Liver (tissue), 9 donors: ENCODE data around the gene TRMT11. TPM values are rescaled to one million over a fixed set of nuclear protein-coding genes. Genes with fewer than 3 reads are reported as not detected.

Experiments used
- DNase-seq: peaks from one replicate; pipeline ENCODE4 v3.0.0-alpha.2; 2017; ENCODE audit warnings: low spot score
- H3K27ac ChIP-seq, 2 donors: one replicate each; pipeline ENCODE4 v1.7.0; 2013; ENCODE audit warnings: inconsistent platforms in 2 of 2, low read length in 2 of 2, control low read depth in 1 of 2, low read depth in 1 of 2, mild to moderate bottlenecking in 1 of 2
- H3K27me3 ChIP-seq, 4 donors: one replicate each; pipeline versions ENCODE4 v1.6.1 to v1.7.0; 2013; ENCODE audit warnings: low read length in 3 of 4, inconsistent platforms in 1 of 4, mild to moderate bottlenecking in 1 of 4, moderate library complexity in 1 of 4; ENCODE audit not compliant: control insufficient read depth in 4 of 4, insufficient read depth in 4 of 4
- H3K36me3 ChIP-seq, 4 donors: one replicate each; pipeline versions ENCODE4 v1.6.1 to v1.7.0; 2013; ENCODE audit warnings: low read length in 3 of 4, mild to moderate bottlenecking in 3 of 4, low read depth in 1 of 4, moderate library complexity in 1 of 4; ENCODE audit not compliant: control insufficient read depth in 4 of 4, insufficient read depth in 3 of 4
- H3K4me1 ChIP-seq, 4 donors: one replicate each; pipeline versions ENCODE4 v1.6.1 to v1.7.0; 2013; ENCODE audit warnings: low read length in 3 of 4, mild to moderate bottlenecking in 3 of 4, moderate library complexity in 1 of 4; ENCODE audit not compliant: control insufficient read depth in 4 of 4, insufficient read depth in 4 of 4
- H3K4me3 ChIP-seq, 3 donors: one replicate each; pipeline versions ENCODE4 v1.6.1 to v1.7.0; 2013; ENCODE audit warnings: low read length in 3 of 3, control low read depth in 1 of 3, low read depth in 1 of 3, mild to moderate bottlenecking in 1 of 3
- H3K9ac ChIP-seq, 2 donors: one replicate each; pipeline ENCODE4 v1.7.0; 2013; ENCODE audit warnings: low read length in 2 of 2, mild to moderate bottlenecking in 2 of 2, moderate library complexity in 2 of 2, control low read depth in 1 of 2, low read depth in 1 of 2
- H3K9me3 ChIP-seq, 4 donors: one replicate each; pipeline versions ENCODE4 v1.6.1 to v1.7.0; 2013; ENCODE audit warnings: low read length in 3 of 4; ENCODE audit not compliant: control insufficient read depth in 4 of 4
- EGR1 ChIP-seq, 2 donors: IDR thresholded peaks; 2 replicates each; pipeline ENCODE4 v1.6.1; 2016 to 2018; ENCODE audit warnings: antibody characterized with exemption in 2 of 2, low read depth in 2 of 2
- FOXA1 ChIP-seq: IDR thresholded peaks from 2 replicates; pipeline ENCODE4 v1.6.1; 2016; ENCODE audit warnings: antibody characterized with exemption
- FOXA2 ChIP-seq: IDR thresholded peaks from 2 replicates; pipeline ENCODE4 v1.6.1; 2016; ENCODE audit warnings: antibody characterized with exemption
- GABPA ChIP-seq, 2 donors: IDR thresholded peaks in 1 of 2; conservative IDR thresholded peaks in 1 of 2; 2 replicates each; pipeline ENCODE4 v1.6.1; 2016; ENCODE audit warnings: antibody characterized with exemption in 2 of 2, mild to moderate bottlenecking in 1 of 2, moderate library complexity in 1 of 2
- HNF4A ChIP-seq, 2 donors: conservative IDR thresholded peaks; 2 replicates each; pipeline ENCODE4 v1.6.1; 2016; ENCODE audit warnings: antibody characterized with exemption in 2 of 2, mild to moderate bottlenecking in 2 of 2
- HNF4G ChIP-seq: IDR thresholded peaks from 2 replicates; pipeline ENCODE4 v1.6.1; 2016; ENCODE audit warnings: antibody characterized with exemption
- JUND ChIP-seq, 2 donors: IDR thresholded peaks; 2 replicates each; pipeline ENCODE4 v1.6.1; 2016; ENCODE audit warnings: antibody characterized with exemption in 2 of 2
- NR2F2 ChIP-seq: IDR thresholded peaks from 2 replicates; pipeline ENCODE4 v1.6.1; 2016; ENCODE audit warnings: antibody characterized with exemption
- RAD21 ChIP-seq, 2 donors: IDR thresholded peaks; 2 replicates each; pipeline ENCODE4 v1.6.1; 2016; ENCODE audit warnings: antibody characterized with exemption in 2 of 2, mild to moderate bottlenecking in 2 of 2
- RXRA ChIP-seq, 2 donors: IDR thresholded peaks; 2 replicates each; pipeline ENCODE4 v1.6.1; 2017 to 2018; ENCODE audit warnings: antibody characterized with exemption in 2 of 2, mild to moderate bottlenecking in 1 of 2
- SP1 ChIP-seq: IDR thresholded peaks from 2 replicates; pipeline ENCODE4 v1.6.1; 2018; ENCODE audit warnings: antibody characterized with exemption, mild to moderate bottlenecking
- TAF1 ChIP-seq: conservative IDR thresholded peaks from 2 replicates; pipeline ENCODE4 v1.6.1; 2016; ENCODE audit warnings: antibody characterized with exemption, mild to moderate bottlenecking
- YY1 ChIP-seq: IDR thresholded peaks from 2 replicates; pipeline ENCODE4 v1.6.1; 2016; ENCODE audit warnings: antibody characterized with exemption, mild to moderate bottlenecking
- WGBS: extraction: QIAGEN DNeasy Blood & Tissue Kit; methylation state at CpG from one replicate; pipeline ENCODE4 v1.1.7; 2013; 5-methylcytosine and 5-hydroxymethylcytosine counted together
- polyA plus RNA-seq, 2 donors: library from polyadenylated mRNA; stranded (reverse) in 1 of 2; unstranded in 1 of 2; fragments of 200-250 nt in 1 of 2; fragments of >200 nt in 1 of 2; fragmentation: Nextera tagmentation in 1 of 2; extraction: Ambion mirVana in 1 of 2; gene quantifications; one replicate each; pipeline versions ENCODE4 v1.2.1 to v1.2.3, GENCODE V29; 2013 to 2015
- total RNA-seq, 2 donors: library from RNA; depleted of rRNA; stranded (reverse); fragments of >200 nt; gene quantifications; one replicate each; pipeline ENCODE4 v1.2.3, GENCODE V29; 2014
- TF ChIP-seq, protein P1 (sequence below): fragments of 150-350 bp; IDR thresholded peaks from 2 replicates; pipeline ENCODE4 v1.5.1; 2017; ENCODE audit warnings: improper control_type of control experiment, low read depth, low read length; ENCODE audit not compliant: missing input control
- TF ChIP-seq, protein P2 (sequence below): IDR thresholded peaks from 2 replicates; pipeline ENCODE4 v1.6.1; 2016; ENCODE audit warnings: antibody characterized with exemption
- TF ChIP-seq, protein P3 (sequence below): IDR thresholded peaks from 2 replicates; pipeline ENCODE4 v1.6.1; 2016; ENCODE audit warnings: antibody characterized with exemption
- TF ChIP-seq, protein P4 (sequence below): IDR thresholded peaks from 2 replicates; pipeline ENCODE4 v1.6.1; 2016; ENCODE audit warnings: antibody characterized with exemption
- donor health status: healthy.
- donor health status: healthy.
- donor health status: healthy.
- donor health status: healthy.
- donor health status: healthy.

The TRMT11 gene
- total and polyA plus RNA-seq, 4 donors = 9.9 to 82.3 (median 17.2) TPM

DNA sequence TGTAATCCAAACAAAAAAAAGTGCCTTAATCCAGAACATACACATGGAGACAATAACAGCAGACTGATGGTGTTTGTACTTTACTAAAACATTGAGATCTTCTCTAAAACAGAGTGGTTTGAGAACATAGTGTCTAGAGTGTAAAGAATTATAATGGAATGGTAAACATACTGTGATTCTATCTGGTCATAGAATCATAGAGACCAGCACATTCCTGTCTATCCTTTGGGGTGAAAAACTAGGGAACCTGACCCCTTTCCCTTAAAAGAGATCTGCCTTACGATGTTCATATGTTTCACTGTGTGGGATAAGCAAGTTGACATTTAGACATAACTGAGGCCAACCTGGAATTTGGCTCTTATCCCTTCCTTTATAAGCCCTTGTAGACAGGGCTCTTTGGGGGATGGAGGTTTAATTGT lies 55.7 kb downstream of the TRMT11 start (continued):
- TF ChIP-seq, protein P1, sequence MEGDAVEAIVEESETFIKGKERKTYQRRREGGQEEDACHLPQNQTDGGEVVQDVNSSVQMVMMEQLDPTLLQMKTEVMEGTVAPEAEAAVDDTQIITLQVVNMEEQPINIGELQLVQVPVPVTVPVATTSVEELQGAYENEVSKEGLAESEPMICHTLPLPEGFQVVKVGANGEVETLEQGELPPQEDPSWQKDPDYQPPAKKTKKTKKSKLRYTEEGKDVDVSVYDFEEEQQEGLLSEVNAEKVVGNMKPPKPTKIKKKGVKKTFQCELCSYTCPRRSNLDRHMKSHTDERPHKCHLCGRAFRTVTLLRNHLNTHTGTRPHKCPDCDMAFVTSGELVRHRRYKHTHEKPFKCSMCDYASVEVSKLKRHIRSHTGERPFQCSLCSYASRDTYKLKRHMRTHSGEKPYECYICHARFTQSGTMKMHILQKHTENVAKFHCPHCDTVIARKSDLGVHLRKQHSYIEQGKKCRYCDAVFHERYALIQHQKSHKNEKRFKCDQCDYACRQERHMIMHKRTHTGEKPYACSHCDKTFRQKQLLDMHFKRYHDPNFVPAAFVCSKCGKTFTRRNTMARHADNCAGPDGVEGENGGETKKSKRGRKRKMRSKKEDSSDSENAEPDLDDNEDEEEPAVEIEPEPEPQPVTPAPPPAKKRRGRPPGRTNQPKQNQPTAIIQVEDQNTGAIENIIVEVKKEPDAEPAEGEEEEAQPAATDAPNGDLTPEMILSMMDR = no peak
- no peak for TF ChIP-seq YY1

DNA sequence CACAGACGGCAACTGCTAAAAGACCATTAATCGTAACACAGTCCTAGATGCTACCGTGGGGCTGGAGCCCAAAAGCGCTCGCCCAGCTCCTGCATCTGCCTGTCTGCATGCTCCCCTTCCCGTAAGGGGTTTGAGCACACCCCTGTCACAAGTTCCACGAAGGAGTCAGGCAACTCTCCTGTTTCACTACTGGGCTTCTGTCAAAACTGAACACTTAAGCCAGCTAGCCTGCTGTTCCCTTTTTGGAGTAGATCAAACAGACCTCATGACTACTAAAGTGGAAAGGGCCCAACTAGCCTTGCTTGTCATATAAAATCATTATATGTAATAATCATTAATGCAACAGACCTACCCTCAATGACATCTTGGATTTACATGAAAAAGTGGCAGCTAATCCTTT lies 61.3 kb downstream of the TRMT11 start:
- TF ChIP-seq, protein P2, sequence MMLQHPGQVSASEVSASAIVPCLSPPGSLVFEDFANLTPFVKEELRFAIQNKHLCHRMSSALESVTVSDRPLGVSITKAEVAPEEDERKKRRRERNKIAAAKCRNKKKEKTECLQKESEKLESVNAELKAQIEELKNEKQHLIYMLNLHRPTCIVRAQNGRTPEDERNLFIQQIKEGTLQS = no peak
- TF ChIP-seq SP1 (no peak), HNF4A (conservative IDR thresholded peaks at IDR 0.05) (no peak), YY1 (no peak), RXRA (IDR thresholded peaks at IDR 0.05) (no peak), GABPA (IDR thresholded peaks at IDR 0.05 in 1 of 2, conservative IDR thresholded peaks at IDR 0.05 in 1 of 2) (no peak), RAD21 (IDR thresholded peaks at IDR 0.05) (no peak), TAF1 (no peak), JUND (IDR thresholded peaks at IDR 0.05) (no peak)
- TF ChIP-seq, protein P1 = no peak
- TF ChIP-seq, protein P3, sequence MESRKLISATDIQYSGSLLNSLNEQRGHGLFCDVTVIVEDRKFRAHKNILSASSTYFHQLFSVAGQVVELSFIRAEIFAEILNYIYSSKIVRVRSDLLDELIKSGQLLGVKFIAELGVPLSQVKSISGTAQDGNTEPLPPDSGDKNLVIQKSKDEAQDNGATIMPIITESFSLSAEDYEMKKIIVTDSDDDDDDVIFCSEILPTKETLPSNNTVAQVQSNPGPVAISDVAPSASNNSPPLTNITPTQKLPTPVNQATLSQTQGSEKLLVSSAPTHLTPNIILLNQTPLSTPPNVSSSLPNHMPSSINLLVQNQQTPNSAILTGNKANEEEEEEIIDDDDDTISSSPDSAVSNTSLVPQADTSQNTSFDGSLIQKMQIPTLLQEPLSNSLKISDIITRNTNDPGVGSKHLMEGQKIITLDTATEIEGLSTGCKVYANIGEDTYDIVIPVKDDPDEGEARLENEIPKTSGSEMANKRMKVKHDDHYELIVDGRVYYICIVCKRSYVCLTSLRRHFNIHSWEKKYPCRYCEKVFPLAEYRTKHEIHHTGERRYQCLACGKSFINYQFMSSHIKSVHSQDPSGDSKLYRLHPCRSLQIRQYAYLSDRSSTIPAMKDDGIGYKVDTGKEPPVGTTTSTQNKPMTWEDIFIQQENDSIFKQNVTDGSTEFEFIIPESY = no peak
- H3K4me3 ChIP-seq = no peak overlapping the region
- 96% methylated on average over 7 of the region's 7 CpGs for WGBS

DNA sequence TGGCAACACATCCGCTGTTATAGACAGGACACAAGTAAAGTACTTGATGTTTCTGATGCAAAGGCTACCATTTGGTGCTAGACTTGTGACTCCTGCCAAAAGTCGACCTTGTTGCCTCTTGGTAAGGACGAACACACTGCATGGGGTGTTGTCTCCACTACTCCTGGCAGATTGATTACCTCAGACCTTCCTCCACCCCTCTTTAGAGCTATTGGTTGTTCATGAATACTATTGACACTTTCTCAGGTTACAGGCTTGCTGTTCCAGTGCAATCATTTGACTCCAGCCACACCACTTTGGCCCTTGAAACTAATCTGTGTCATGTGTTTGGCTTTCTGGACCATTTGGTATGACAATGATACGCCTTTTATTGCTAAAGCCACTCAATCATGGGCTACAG lies 62.3 kb downstream of the TRMT11 start:
- Histone ChIP-seq H3K27me3 (no peaks in the 10 kb centered on the region), H3K4me3 (no peak overlapping the region), H3K9ac (no peak overlapping the region), H3K9me3 (no peaks in the 10 kb centered on the region), H3K36me3 (peaks cover 2 to 14% (median 10%) of the 10 kb centered on the region in 4 donors), H3K4me1 (peaks cover 4 to 20% (median 16%) of the 10 kb centered on the region in 4 donors), H3K27ac (no peak overlapping the region)
- 96% methylated on average over 4 of the region's 4 CpGs for WGBS
- DNase-seq = no peak
- TF ChIP-seq JUND (IDR thresholded peaks at IDR 0.05) (no peak), TAF1 (no peak), SP1 (no peak), NR2F2 (no peak), YY1 (no peak), EGR1 (IDR thresholded peaks at IDR 0.05; ENCODE audit: low read depth in 2 of 2) (no peak), FOXA1 (no peak), FOXA2 (no peak), HNF4G (no peak)
- TF ChIP-seq, protein P3 = no peak
- TF ChIP-seq, protein P4, sequence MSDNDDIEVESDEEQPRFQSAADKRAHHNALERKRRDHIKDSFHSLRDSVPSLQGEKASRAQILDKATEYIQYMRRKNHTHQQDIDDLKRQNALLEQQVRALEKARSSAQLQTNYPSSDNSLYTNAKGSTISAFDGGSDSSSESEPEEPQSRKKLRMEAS = no peak
- TF ChIP-seq, protein P2 = no peak
- TF ChIP-seq, protein P1 = no peak

More for the DNA sequence above, 61.3 kb downstream of the TRMT11 start:
- Histone ChIP-seq H3K27ac (no peak overlapping the region), H3K27me3 (no peaks in the 10 kb centered on the region), H3K9ac (no peak overlapping the region), H3K9me3 (no peaks in the 10 kb centered on the region), H3K4me1 (peaks cover 4 to 10% (median 9%) of the 10 kb centered on the region in 4 donors), H3K36me3 (peaks cover 2 to 14% (median 10%) of the 10 kb centered on the region in 4 donors)
- no peak for DNase-seq
